Lower leg skin (tissue), 4 donors: ENCODE results near the gene RSBN1L. TPM values are rescaled to one million over a fixed set of nuclear protein-coding genes. Genes with fewer than 3 reads are reported as not detected.

ENCODE experiments used
- DNase-seq, 2 donors: peaks; one replicate each; pipeline ENCODE4 v3.0.0-alpha.2; 2019; ENCODE audit warnings: low spot score in 2 of 2
- H3K4me3 ChIP-seq: fragments of 200-600 bp; sonication (generic); 2 replicates; pipeline ENCODE4 v1.5.1; 2017; ENCODE audit warnings: mild to moderate bottlenecking, low read depth; ENCODE audit not compliant: poor library complexity, severe bottlenecking
- CTCF ChIP-seq, 3 donors: fragments of 450-650 bp; IDR thresholded peaks; one replicate each; pipeline ENCODE4 v1.5.1; 2016; ENCODE audit warnings: antibody characterized with exemption in 3 of 3, mild to moderate bottlenecking in 3 of 3, moderate library complexity in 2 of 3
- POLR2A ChIP-seq, 2 donors: fragments of 450-650 bp; IDR thresholded peaks; one replicate each; pipeline ENCODE4 v1.6.1; 2016 to 2017; ENCODE audit warnings: antibody characterized with exemption in 2 of 2, mild to moderate bottlenecking in 1 of 2, moderate library complexity in 1 of 2
- WGBS, 2 donors: methylation state at CpG; one replicate each; pipeline ENCODE4 v1.1.5; 2018; 5-methylcytosine and 5-hydroxymethylcytosine counted together
- intact Hi-C: fragments of 100-400 bp; cut with DNase I; formaldehyde crosslinking; loops from one replicate; pipeline ENCODE4 v1.15.0; 2023; ENCODE audit warnings: low total_unique reads
- total RNA-seq, 4 donors: library from RNA; depleted of rRNA; stranded (reverse); fragments of >200 nt; gene quantifications; one replicate each; pipeline ENCODE4 v1.1.0, GENCODE V29; 2016

Gene RSBN1L
- total RNA-seq, 4 donors from 2014 or later: 17.3 to 34.8 (median 25.7) TPM

GRCh38 chr7:77786018-77786417 is 89.8 kb downstream of the RSBN1L start:
- intact Hi-C loops: no loop called here
- H3K4me3 ChIP-seq: no peak overlapping the region
- DNase-seq: no peak
- TF ChIP-seq POLR2A (IDR thresholded peaks at IDR 0.05): no peak
- TF ChIP-seq CTCF (IDR thresholded peaks at IDR 0.05): no peak
- WGBS, 2 donors: 90 to 97% methylated on average over 3 of the region's 3 CpGs

- TF ChIP-seq POLR2A (IDR thresholded peaks at IDR 0.05): no peak
- no peak for TF ChIP-seq CTCF (IDR thresholded peaks at IDR 0.05)
- no peak overlapping the region for H3K4me3 ChIP-seq
- DNase-seq: no peak
- intact Hi-C loops: no loop called here
These were observed 90.5 kb downstream of the RSBN1L start for GRCh38 chr7:77786741-77787140.

- TF ChIP-seq POLR2A (IDR thresholded peaks at IDR 0.05) (no peak), CTCF (IDR thresholded peaks at IDR 0.05) (no peak)
- no peak overlapping the region for H3K4me3 ChIP-seq
- no peak for DNase-seq
- WGBS, 2 donors: 95 to 98% methylated on average over 2 of the region's 2 CpGs
- intact Hi-C loops: no loop called here
These were observed 92.2 kb downstream of the RSBN1L start for GRCh38 chr7:77788327-77788902.

- intact Hi-C loops: no loop called here
- TF ChIP-seq POLR2A (IDR thresholded peaks at IDR 0.05) (no peak), CTCF (IDR thresholded peaks at IDR 0.05) (no peak)
- WGBS, 2 donors: 77% methylated on average over 6 of the region's 6 CpGs
- no peak overlapping the region for H3K4me3 ChIP-seq
- no peak for DNase-seq
These were observed 95.1 kb downstream of the RSBN1L start for GRCh38 chr7:77791336-77791735.

GRCh38 chr7:77791956-77792355 is 95.7 kb downstream of the RSBN1L start:
- WGBS, 2 donors: 80 to 88% methylated on average over 2 of the region's 2 CpGs
- H3K4me3 ChIP-seq: no peak overlapping the region
- intact Hi-C loops: no loop called here
- TF ChIP-seq POLR2A (IDR thresholded peaks at IDR 0.05) (no peak), CTCF (IDR thresholded peaks at IDR 0.05) (no peak)
- no peak for DNase-seq

GRCh38 chr7:77794000-77794399 is 97.7 kb downstream of the RSBN1L start:
- 89 to 95% methylated on average over 4 of the region's 4 CpGs for WGBS, 2 donors
- TF ChIP-seq POLR2A (IDR thresholded peaks at IDR 0.05): no peak
- TF ChIP-seq CTCF (IDR thresholded peaks at IDR 0.05): no peak
- no peak for DNase-seq

More at GRCh38 chr7:77794000-77794399, 97.7 kb downstream of the RSBN1L start:
- intact Hi-C loops: no loop called here
- H3K4me3 ChIP-seq: no peak overlapping the region
